Cardiac muscle cell (in vitro differentiated cells and primary cell): ENCODE results near the gene SLC7A4. TPM values are rescaled to one million over a fixed set of nuclear protein-coding genes. Genes with fewer than 3 reads are reported as not detected.
"Not testable (repeated sequence)": the region's sequence is repeated elsewhere in the genome, so short reads cannot be mapped to it uniquely, and the experiment has no call there.

ENCODE experiments used
- DNase-seq, 2 donors: peaks; one replicate each; pipeline versions ENCODE4 v3.0.0 to v3.0.0-alpha.2; 2010 to 2017; ENCODE audit warnings: low read depth in 1 of 2, low spot score in 1 of 2
- H3K27ac ChIP-seq: fragments of 200-600 bp; sonication (generic); 2 replicates; pipeline ENCODE4 v1.5.1; 2016
- H3K27me3 ChIP-seq: fragments of 200-600 bp; sonication (generic); 2 replicates; pipeline ENCODE4 v1.6.0; 2016; ENCODE audit warnings: control low read depth
- H3K36me3 ChIP-seq: fragments of 200-600 bp; sonication (generic); 2 replicates; pipeline ENCODE4 v1.5.1; 2016; ENCODE audit warnings: control low read depth
- H3K4me1 ChIP-seq: fragments of 200-600 bp; sonication (generic); 2 replicates; pipeline ENCODE4 v1.8.1; 2017; ENCODE audit warnings: low read depth, mild to moderate bottlenecking, mixed run types
- H3K4me3 ChIP-seq: fragments of 200-600 bp; sonication (generic); 2 replicates; pipeline ENCODE4 v1.5.1; 2016; ENCODE audit warnings: mild to moderate bottlenecking
- H3K9me3 ChIP-seq: fragments of 200-600 bp; sonication (generic); 2 replicates; pipeline ENCODE4 v1.5.1; 2017; ENCODE audit warnings: low read depth, mild to moderate bottlenecking, control low read depth
- CTCF ChIP-seq: IDR thresholded peaks from 2 replicates; pipeline ENCODE4 v1.5.1; 2012; ENCODE audit warnings: low read depth, mild to moderate bottlenecking, low read length
- polyA plus RNA-seq: library from polyadenylated mRNA; unstranded; fragments of >200 nt; fragmentation: Nextera tagmentation; extraction: Ambion mirVana; gene quantifications from 2 replicates; pipeline ENCODE4 v1.2.1, GENCODE V29; 2016
- total RNA-seq: library from RNA; depleted of rRNA; stranded (reverse); fragments of >200 nt; gene quantifications from 2 replicates; pipeline ENCODE4 v1.2.3, GENCODE V29; 2016

SLC7A4 gene
- total and polyA plus RNA-seq, 2 experiments from 2014 or later: 1.8 to 4.4 TPM

- Histone ChIP-seq H3K4me1 (no peaks in the 10 kb centered on the region), H3K9me3 (no peaks in the 10 kb centered on the region), H3K27me3 (no peaks in the 10 kb centered on the region), H3K36me3 (no peaks in the 10 kb centered on the region), H3K4me3 (no peak overlapping the region), H3K27ac (no peak overlapping the region)
- no peak for DNase-seq
- TF ChIP-seq CTCF: no peak
Measured at GRCh38 chr22:21042978-21043859, 10.9 kb upstream of the SLC7A4 start.

- Histone ChIP-seq H3K4me3 (no peak overlapping the region), H3K9me3 (no peaks in the 10 kb centered on the region), H3K36me3 (no peaks in the 10 kb centered on the region), H3K4me1 (no peaks in the 10 kb centered on the region), H3K27me3 (no peaks in the 10 kb centered on the region), H3K27ac (no peak overlapping the region)
- TF ChIP-seq CTCF: no peak
- no peak for DNase-seq
Measured at GRCh38 chr22:21041937-21042336, 9.6 kb upstream of the SLC7A4 start.

- H3K4me1 ChIP-seq, H3K9me3 ChIP-seq, DNase-seq, H3K36me3 ChIP-seq, H3K4me3 ChIP-seq, H3K27me3 ChIP-seq, H3K27ac ChIP-seq: not testable (repeated sequence)
Measured at GRCh38 chr22:21039158-21039557, 6.8 kb upstream of the SLC7A4 start.

DNA sequence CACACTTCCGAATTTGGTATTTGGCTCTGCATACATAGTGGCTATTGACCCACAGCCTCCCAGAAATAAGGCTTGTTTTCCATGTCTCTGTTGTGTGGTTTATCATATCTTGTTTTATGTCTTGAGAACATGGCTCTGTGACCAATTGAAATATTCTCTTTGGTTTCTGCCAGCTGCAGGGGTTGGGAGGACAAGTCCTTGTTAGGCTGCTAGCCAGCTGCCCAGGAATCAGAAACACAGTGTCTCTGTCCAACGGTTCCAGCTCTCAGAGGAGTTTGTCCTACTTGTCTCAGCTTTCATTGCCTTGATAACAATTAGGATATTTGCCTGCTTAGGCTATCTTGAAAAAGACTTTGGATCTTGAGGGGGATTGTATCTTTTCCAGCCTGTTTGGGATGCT lies 6.0 kb upstream of the SLC7A4 start:
- H3K27ac ChIP-seq: peak overlapping the region; percentile 11
- no peaks in the 10 kb centered on the region for H3K4me1 ChIP-seq
- no peaks in the 10 kb centered on the region for H3K36me3 ChIP-seq
- peaks cover 3% of the 10 kb centered on the region for H3K27me3 ChIP-seq
- no peak for TF ChIP-seq CTCF
- H3K4me3 ChIP-seq: no peak overlapping the region
- peak; percentile 58 to 76 for DNase-seq
- H3K9me3 ChIP-seq: no peaks in the 10 kb centered on the region

- Histone ChIP-seq H3K36me3 (no peaks in the 10 kb centered on the region), H3K9me3 (no peaks in the 10 kb centered on the region), H3K27ac (no peak overlapping the region), H3K27me3 (peaks cover 23% of the 10 kb centered on the region), H3K4me3 (no peak overlapping the region), H3K4me1 (peaks cover 8% of the 10 kb centered on the region)
- no peak for DNase-seq
- TF ChIP-seq CTCF: no peak
Measured at GRCh38 chr22:21034989-21035388, 2.6 kb upstream of the SLC7A4 start.

GRCh38 chr22:21033895-21034294 lies 1.5 kb upstream of the SLC7A4 start:
- Histone ChIP-seq H3K4me1 (peaks cover 8% of the 10 kb centered on the region), H3K4me3 (no peak overlapping the region), H3K36me3 (no peaks in the 10 kb centered on the region), H3K27me3 (peaks cover 23% of the 10 kb centered on the region), H3K9me3 (no peaks in the 10 kb centered on the region), H3K27ac (no peak overlapping the region)
- DNase-seq: no peak
- no peak for TF ChIP-seq CTCF
